CD4-positive, alpha-beta T cell treated with Interleukin-17A for 4 hours (primary cell): ENCODE measurements around the gene TRAF2.

Experiments
- DNase-seq: peaks from one replicate; pipeline ENCODE4 v3.0.0-alpha.2; 2020; ENCODE audit warnings: mixed read lengths

TRAF2 gene

GRCh38 chr9:136940526-136941230 lies 54.4 kb downstream of the TRAF2 start:
- DNase-seq, result no peak

DNA sequence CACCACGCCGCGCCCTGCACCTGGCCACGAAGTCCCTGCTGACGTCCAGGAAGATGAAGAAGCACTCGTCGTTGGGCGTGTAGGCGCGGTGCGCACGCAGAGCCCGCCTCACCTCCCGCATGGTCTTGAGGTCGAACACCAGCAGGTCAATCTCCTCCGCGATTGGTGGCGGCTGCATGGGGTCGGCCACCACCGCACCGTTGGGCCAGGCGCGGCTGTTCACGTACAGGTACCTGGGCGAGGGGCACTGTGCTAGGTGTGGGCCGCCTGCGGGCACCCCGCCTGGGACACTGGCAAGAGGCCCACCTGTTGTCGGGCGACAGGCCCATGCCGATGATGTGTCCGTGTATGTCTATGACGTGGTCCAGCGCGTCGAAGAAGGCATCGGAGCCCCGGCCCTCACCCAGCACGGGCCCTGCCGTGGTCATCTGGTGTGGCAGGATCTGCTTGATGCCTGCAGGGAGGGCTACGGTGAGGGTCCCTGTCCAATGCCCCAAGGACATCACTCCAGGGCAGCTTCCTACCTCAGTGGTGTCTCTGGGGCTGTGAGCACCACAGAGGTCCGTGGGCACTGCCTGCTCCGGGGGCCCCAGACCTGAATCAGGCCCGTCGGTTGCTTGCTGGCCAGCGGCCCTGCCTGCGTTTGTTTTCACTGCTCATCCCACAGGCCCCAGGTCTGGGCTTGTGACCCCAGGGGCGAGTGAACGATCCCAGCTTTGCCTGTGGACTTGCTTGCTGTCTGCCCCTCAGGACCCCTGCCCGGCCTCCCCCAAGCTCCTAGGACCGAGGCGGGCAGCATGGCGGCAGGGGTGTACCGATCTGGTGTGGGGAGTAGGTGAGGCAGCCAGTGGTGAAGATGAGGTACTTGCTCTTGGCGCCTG lies 55.2 kb downstream of the TRAF2 start:
- no peak for DNase-seq

GRCh38 chr9:136942112-136942880 lies 56.0 kb downstream of the TRAF2 start:
- no peak for DNase-seq

DNA sequence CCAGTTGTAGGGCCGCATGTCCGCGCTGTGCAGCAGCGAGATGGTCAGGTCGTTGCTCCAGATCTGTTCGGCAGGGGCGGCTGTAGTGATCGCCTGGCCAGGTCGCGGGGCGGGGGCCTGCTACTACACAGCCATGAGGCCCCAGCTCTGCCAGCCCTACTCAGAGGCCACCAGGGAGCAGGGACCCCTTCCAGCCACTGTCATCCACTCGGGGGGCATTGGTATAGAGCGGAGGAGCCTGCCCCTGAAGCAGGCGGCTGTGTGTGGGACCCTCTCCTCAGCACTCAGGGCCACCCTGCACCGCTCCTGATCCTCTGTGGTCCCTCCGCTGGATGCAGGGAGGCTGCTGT lies 56.5 kb downstream of the TRAF2 start:
- no peak for DNase-seq

DNA sequence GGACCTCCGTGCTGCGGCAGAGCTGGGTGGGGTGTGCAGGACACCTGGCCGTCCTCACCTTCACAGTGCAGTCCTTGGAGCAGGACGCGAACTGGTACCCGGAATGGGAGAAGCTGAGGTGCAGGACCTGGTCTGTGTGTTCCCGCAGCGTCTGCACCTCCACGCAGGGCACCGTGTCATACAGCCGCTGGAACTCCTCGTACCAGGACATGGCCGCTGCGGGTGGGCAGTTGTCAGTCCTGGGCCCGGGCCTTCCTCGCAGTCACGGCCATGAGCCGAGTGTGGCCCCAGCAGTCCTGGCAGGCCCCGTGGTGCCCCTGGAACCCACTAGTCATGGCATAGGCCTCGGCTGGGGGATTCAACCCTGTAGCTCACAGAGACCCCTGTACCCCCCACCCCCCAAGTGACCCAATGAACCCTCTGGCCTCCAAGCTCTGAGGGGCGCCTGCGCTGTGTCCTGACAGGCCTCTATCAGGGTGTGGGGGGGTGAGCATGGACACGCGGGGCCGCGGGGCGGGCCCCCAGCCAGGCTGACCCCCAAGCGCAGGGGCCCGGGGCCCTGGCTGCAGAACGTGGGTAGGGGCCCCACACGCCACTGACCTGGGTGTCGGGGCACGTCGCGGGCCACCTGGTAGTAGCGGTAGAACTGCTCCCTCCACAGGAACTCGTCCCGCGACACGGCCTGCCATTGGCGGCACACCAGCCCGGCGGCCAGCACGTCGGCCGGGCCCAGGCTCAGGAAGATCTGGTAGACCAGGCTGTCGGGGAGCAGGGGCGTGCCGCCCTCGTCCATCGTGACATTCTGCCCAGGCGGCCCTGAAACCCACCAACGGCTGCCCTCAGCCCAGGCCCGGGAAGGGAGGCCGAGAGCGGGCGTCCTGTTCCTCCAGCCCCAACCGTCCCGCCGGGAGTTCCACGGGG lies 57.2 kb downstream of the TRAF2 start:
- DNase-seq, result peak; percentile 38

- DNase-seq, result no peak
These were observed 57.8 kb downstream of the TRAF2 start for GRCh38 chr9:136944212-136944518.

DNA sequence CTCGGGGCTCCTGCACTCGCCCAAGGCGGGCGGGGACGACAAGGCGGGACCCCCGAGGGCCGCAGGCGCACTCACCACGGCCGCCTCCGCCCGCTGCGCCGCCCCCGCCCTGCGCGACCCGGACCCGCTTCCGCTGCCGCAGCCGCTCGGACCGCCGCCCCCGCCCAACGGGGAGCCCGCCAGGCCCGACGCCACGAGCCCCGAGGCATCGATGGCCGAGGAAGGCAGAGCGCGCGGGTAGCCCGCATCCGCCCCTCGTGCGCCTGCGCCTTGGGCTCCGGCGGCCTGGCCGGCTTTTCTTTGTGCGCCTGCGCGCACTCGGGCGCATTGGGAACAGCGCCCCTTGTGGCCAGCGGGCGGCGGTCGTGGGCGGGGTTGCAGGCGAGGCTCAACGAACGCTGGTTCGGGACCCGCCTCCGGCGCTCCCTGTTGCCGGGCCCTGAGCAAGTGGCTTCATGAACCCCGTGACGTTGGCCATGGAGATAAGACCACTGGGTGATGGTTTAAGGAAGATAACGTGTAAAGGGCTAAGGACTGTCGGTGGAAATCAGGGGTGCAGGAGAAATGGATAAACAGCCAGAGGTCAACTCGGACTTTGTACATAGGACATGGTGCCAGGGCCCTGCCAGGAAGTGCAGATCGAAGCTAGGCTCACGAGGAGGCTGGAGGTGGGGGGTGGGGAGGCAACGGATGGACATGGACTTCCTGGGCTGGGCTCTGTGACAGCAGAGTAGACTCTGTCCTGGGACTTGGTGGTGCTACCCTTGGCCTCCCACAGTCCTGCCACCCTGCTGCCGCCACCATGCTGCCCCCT lies 58.4 kb downstream of the TRAF2 start, which contains the start of the genes C8G and FBXW5:
TSS of gene C8G (plus strand) at position 725 of the 814 bp plus-strand sequence. CDS start at position 803, 78 bp downstream.
TSS of gene FBXW5 (minus strand) at position 220 of the 814 bp plus-strand sequence. CDS start 655 bp downstream, outside the sequence.
- peak; percentile 95 for DNase-seq

DNA sequence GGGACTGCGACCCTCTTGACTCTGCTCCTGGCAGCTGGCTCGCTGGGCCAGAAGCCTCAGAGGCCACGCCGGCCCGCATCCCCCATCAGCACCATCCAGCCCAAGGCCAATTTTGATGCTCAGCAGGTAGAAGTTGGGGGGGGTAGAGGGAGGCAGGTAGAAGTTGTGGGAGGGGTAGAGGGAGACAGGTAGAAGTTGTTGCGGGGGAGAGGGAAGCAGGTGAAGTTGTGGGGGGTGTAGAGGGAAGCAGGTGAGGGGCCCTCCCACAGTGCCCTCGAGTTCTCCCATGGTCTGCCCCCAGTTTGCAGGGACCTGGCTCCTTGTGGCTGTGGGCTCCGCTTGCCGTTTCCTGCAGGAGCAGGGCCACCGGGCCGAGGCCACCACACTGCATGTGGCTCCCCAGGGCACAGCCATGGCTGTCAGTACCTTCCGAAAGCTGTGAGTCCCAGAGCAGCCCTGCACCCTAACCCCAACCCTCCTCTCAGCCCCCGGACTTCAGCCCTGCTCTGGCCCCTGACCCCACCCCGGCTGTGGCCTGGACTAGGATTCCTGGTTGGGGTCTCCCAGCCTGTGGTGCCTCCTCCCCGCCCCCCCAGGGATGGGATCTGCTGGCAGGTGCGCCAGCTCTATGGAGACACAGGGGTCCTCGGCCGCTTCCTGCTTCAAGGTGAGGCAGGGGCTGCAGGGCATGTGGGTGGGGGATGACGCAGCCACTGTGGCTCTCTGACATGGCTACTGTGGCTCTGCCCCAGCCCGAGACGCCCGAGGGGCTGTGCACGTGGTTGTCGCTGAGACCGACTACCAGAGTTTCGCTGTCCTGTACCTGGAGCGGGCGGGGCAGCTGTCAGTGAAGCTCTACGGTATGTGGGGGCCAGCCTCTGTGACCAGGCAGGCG lies 59.3 kb downstream of the TRAF2 start:
- DNase-seq, result no peak

- no peak for DNase-seq
These were observed 60.1 kb downstream of the TRAF2 start for GRCh38 chr9:136946228-136947027.

DNA sequence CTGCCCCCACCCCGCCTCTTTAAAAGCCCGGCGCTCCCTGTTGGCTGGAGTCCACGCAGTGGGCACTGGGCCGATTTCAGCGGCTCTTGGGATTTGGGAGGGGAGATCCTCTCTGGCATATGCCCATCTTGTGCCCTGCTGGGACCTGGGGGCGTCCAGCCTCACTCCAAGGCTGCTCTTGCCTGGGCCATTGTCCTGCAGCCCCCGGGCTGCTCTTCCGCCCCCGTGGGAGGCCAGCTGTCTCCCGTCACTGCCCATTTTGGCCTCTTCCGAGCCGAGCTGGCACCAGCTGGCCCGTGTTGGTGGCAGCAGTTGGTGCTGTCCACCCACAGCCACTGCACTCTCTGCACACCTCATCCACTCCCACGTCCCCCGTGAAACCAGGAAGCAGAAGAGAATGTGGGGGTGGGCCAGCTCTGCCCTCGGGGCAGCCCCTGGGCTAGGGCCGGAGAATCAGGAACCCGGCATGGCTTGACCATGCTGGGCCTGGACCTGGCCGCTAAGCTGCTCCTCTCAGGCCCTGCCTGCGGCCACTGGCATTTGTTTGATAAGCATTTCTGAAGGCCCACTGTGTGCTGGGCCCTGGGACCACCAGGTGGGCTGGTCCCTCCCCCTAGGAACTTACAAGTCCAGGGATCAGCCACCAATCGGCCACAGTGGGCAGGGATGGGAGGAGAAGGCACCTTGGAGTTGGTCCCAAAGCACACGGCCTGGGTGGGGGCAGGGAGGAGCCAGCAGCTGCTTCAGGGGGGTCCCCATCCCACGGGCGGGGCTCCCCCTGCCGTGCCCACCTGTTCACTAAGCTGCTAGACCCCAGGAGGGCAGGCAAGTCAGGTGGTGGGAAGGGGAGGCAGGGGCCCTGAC lies 60.9 kb downstream of the TRAF2 start:
- no peak for DNase-seq

GRCh38 chr9:136947955-136948510 lies 61.7 kb downstream of the TRAF2 start:
- DNase-seq, result peak; percentile 36

GRCh38 chr9:136949239-136949816 lies 63.0 kb downstream of the TRAF2 start:
- no peak for DNase-seq

DNA sequence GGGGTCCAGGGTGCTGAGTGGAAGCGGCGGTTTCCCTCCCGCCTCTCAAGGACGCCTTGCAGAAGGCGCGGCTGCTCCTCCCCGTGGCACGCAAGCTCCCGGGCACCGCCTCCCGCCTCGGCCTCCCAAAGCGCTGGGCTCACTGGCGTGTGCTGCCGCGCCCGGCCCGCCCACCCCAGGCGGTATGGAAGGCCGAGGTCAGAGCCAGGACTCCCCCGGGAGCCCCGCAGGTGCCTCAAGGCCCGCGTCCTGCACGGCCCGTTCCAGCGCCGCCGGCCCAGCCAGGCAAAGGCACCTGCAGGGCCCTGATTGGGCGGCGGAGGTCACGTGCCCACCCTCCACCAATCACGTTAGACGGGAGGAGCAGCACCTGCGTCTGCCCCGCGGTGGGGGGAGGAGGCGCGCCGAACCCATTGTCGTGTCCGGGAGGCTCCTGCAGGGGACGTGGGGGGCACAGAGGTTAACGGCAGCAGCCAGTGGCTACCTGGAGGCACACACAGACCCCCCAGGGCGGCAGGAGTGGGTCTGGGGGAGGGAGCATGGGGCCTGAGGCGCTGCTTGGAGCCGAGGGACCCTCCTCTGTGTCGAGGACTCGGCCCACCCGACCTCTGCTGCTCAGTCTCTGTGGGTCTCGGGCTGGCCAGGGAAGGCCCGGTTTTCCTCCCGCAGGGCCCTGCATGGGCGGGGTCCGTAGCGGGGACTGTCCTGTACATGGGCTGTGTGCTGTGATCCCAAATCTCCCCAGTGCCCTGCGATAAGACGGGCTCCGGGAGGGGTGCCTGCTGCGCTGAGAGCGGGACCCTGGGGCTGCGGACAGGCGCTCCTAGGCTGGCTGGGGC lies 63.7 kb downstream of the TRAF2 start:
- peak; percentile 97 for DNase-seq

DNA sequence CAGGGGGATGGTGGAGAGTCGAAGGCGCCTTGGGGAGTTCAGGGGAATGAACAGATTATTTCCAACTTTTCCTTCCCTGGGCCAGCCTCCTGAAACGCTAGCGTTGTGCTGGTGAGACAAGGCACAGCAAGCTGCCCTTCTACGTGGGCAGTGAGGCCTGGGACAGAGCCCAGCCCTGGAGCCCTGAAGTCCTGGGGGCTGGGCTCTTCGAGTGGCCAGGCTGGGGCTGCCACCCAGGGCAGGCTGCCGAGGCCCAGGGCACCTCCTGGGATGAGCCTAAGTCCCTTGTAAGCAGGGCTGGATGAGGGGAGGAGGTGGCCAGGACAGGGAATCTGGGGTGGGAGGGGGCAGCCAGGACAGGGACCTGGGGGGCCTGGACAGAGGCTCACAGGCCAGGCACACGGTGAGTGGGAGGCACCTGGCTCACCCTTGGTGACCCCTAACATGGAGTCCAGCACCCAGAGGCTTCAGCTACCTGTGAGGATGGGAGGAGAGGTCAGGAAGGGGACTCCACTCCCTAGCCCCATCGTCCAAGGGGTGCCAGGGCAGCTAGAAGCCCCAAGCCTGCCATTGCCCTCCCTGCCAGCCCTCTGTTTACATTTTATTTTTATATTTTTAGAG lies 64.5 kb downstream of the TRAF2 start:
- DNase-seq, result no peak

DNA sequence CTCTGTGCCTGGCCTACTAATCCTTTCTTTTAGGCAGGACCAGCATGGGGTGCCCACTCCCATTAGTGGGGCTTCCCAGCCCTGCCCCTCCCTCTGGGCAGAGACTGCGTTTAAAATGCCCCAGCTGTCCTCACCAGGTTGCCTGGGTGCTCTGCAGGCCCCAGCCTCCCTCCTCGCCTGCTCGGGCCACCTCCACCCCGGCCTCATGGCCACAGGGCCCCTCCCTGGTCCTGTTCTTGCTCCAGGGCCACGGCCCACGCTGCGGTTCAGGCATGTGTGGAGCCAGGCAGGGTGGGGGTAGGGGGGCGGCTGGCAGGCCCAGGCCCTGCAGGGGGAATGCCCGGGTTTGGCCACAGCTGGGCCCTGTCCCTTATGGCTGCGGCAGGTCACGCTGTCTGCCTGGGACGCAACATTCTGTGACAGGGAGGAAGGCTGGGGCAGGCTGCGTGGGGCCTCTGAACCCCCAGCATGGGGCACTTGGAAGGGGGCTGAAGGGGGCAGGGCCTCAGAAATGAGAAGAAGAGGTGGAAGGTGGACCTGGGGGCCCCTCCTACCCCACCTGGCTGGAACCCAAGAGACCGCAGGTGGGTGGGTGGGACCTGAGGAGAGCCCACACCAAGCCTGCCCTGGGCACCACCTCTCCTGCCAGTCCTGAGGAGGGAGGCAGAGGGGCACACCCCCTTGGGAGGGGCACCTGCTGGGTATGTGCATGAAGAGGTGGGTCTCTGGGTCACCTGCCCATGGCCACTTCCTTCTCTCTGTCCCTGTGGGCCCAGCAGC lies 65.4 kb downstream of the TRAF2 start, which contains the start of gene LCN12:
TSS of gene LCN12 (plus strand) at position 733 of the 780 bp plus-strand sequence. CDS start 55 bp downstream, outside the sequence.
- no peak for DNase-seq
